GM18508 (cell line): ENCODE measurements around the gene PLXNA4.

Source experiments
- ATAC-seq: cut with Tn5 transposase; IDR thresholded peaks from one replicate; pipeline ENCODE4 v1.9.1; 2021; ENCODE audit warnings: moderate number of reproducible peaks; ENCODE audit not compliant: insufficient read depth, unreplicated experiment

Gene PLXNA4

GRCh38 chr7:132348341-132348740 is 227.9 kb downstream of the PLXNA4 start:
- no peak for ATAC-seq

DNA sequence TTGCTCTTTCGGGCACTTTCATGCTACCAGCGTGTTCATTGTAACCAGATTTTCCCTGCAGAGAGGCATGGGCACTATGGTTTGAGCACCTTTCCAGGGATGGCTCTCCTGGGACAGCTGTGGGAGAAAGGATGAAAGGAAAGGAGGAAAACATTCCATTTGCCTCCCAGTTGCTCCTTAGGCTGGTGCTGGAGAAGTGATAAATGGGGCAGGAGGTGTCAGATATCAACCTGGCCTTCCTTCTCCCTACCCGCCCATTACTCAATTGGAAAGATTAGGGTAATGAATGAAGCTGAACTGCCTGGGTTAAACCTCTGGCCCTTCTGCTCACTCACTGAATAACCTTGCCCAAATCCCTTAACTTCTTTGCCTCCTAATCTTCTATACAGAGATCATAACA is 228.4 kb downstream of the PLXNA4 start:
- no peak for ATAC-seq

- no peak for ATAC-seq
Measured at GRCh38 chr7:132347123-132347522, 229.1 kb downstream of the PLXNA4 start.

DNA sequence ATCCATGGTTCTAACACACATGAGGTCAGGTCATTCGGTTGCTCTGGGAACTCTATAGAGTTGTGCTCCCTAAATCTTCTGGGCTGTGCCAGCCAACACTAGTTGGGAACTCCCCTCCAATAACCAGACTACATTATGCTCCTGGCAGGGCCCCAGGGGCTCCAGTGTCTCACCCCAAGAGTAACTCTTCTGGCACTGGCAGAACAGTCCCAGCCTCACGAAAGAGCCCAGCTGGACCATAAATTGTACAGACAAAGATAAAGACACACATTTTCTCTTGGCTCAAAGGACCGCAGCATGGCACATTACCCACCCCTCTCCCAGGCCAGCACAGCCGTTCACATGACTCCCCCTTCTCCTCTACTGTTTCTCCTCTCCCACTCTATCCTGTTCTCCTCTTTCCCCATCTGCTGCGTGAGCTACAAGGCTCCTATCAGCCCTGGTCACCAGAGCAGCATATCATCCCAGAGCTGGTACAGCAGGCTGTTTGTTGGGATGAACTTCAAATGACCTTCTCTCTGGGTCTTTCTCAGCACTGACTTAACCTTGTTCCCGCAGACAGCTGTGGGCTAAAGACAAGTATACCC is 230.6 kb downstream of the PLXNA4 start:
- no peak for ATAC-seq

GRCh38 chr7:132345030-132345429 is 231.2 kb downstream of the PLXNA4 start:
- ATAC-seq = no peak

DNA sequence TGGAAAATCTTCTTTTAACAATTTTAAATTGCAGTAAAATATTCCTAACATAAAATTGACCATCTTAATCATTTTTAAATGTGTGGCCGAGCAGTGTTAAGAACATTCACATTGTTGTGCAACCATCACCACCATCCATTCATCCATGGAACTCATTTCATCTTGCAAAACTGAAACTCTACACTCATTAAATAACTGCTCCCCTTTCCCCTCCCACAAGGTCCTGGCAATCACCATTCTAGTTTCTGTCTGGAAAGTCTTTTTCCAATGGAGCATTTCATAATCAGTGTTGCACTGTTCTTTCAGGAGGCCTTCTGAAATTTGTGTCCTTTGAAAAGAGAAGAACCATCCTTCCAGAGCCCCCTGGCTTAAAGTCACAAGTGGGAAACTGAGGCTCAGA is 233.1 kb downstream of the PLXNA4 start:
- ATAC-seq = no peak

DNA sequence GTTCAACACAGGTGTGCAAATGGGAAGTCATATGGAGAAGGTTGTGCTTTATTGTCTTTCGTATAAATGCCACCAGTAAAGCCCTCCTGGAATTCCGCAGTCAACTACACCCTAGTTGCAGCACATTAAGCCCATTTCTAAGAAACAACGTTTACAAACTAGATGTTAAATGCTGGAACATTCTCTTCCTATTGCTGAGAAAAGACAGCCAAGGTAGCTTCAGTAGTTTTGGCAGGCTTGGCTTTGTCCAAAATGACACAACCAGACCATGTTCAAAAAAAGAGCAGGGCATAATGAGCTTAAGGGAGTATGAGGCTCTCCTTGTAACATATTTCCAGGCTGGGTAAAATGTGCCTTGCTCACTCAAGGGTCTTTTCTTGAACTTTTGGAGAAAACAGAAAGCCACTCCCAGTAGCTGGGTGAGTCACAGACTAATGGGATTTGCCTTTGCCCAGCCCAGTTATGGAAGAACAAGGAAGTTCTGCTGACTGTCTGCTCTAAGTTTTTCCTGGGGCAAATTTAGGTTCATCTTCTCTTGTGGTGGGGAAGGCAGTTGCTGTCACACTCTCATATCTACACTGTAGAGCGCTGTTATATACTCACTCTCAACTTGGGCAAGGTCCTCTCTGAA is 238.7 kb downstream of the PLXNA4 start:
- ATAC-seq = no peak

- ATAC-seq = no peak
Measured at GRCh38 chr7:132336797-132337196, 239.5 kb downstream of the PLXNA4 start.

DNA sequence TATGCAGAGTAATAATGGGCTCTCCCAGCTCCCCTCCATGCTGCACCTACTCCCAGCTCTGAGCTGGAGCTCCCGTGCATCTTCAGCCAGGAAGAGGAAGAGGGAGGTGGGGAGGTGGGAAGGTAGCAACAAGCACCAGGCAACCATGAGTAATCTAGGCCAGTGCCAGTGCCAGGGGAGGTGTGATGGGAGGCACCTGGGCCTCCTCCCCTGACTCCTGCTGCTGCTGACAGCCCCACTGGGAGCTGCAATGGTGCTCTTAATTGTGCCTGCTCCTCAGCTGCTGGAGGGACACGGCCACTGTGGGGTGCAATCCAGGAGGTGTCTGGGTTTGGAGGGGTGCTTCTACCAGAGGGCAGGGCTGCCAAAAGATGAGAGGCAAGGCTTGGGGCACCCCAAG is 243.0 kb downstream of the PLXNA4 start:
- ATAC-seq = no peak

DNA sequence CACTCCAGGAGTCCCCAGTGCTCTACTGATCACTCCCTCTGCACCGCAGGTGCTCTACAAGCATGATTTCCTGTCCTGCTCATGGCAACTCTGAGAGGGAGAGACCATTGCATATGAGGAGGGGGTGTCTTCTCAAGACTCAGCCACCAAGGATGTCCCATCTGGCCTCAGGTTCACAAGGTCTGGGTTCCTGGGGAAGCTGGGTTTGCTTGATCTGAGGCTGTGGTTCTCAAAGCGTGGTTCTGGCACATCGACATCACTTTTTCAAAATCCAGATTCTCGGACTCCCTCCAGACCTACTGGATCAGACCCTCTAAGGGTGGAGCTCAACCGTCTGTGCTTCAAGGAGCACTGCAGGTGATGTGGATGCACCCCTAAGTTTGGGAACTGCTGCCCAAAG is 247.5 kb downstream of the PLXNA4 start:
- no peak for ATAC-seq

- no peak for ATAC-seq
Measured at GRCh38 chr7:132328047-132328620, 248.1 kb downstream of the PLXNA4 start.

DNA sequence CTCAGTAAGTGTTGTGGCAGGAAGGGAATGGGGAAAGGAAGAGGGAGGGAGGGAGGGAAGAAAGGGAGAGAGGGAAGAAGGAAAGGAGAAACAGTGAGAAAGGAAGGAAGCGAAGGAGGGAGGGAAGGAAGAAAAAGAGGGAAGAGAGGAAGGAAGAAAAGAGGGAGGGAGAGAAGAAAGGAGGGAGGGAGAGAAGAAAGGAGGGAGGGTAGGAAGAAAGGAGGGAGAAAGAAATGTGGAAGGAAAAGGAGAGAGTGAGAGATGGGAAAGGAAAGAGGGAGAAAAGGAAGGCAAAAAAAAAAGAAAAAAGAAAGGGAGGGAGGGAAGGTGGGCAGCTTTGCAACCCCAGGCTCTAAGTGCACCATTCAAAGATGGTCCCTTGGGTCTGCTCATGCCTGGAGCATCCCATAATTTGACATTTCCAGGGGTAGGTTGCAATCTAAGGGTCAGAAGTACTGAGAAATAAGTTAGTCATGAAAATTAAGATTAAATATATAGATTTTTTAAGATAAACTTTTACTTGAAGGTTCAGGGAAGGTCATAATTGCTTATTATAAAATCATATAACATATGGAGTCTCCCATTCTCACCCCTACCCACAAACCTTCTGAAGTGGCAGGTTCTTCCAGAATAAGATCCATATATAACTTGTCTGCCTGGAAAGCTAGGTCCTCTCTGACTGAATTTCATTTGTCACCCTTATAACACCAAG is 249.2 kb downstream of the PLXNA4 start:
- ATAC-seq = no peak

DNA sequence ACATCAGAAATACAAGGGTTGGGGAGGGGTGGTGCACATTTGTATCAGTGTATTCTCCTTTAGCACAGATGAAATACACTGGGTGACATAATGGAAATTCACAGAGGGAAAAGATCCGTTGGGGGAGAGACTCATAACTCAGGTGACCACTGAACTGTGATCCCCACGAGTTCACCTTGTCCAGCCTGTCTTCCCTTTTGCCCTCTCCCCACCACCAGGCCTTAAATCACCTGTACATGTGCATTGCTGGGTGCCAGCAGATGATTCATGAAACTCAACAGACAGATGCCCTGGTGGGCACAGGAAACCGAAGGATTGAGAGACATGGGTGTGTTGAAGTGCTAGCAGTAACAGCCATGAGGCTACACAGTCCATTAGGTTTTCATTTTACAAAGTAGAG is 253.3 kb downstream of the PLXNA4 start:
- ATAC-seq = no peak

DNA sequence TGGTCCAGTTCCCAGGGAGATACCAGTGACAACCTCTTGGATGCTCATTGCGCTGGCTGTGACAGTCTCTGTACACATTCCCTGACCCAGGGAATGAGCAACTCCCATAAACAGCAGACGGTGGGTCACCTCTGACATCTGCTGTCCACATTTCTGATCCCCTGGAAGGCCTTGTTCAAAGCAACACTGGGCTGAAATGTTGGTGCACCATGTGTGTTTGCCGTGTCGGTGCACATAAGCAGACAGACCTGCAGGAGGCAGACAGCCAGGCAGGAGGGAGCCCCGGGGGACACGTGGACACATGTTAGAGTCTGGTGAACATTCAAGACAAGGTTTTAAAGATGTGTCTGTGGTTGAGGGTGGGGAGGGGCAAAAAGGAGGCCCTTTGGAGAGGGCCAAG is 254.9 kb downstream of the PLXNA4 start:
- ATAC-seq = no peak

- no peak for ATAC-seq
Measured at GRCh38 chr7:132319481-132319880, 256.8 kb downstream of the PLXNA4 start.

GRCh38 chr7:132318352-132319318 is 257.6 kb downstream of the PLXNA4 start:
- ATAC-seq = peak; percentile 48

GRCh38 chr7:132317701-132318351 is 258.4 kb downstream of the PLXNA4 start:
- no peak for ATAC-seq

- ATAC-seq = no peak
Measured at GRCh38 chr7:132312531-132313055, 263.7 kb downstream of the PLXNA4 start.

GRCh38 chr7:132311733-132312132 is 264.5 kb downstream of the PLXNA4 start:
- no peak for ATAC-seq
